ENCODE results near the gene POLDIP2. TPM values are rescaled to one million over a fixed set of nuclear protein-coding genes. Genes with fewer than 3 reads are reported as not detected.

The POLDIP2 gene
- total RNA-seq, 1 donor from 2014 or later = 70.4 TPM

DNA sequence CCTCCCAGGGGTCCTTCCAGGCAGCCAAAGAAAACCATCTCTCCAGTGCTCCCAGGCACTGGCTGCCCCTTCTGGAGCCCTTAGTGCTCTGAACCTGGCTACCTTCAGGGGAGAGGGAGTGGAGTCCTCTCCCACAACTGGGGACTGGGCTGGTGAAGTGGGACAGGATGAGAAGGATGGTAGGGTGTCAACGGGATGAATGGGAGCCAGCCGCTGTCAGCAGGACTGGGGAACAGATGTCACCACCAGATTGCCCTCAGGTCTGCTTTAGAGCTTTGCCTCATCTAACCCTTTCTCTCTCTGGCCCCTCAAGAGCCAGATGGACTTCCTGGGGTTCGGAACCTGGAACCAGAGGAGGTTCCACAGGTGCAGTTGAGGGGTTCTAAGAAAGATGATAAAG, 8.2 kb upstream of the POLDIP2 start:
- DNase-seq (ENCODE audit: low spot score) = peak; percentile 44
- Mint-ChIP-seq H3K27me3 (ENCODE audit: low read depth) (no peaks in the 10 kb centered on the region), H3K27ac (ENCODE audit: unreplicated experiment) (no peak overlapping the region), H3K36me3 (ENCODE audit: low read depth) (peaks cover 6% of the 10 kb centered on the region), H3K4me3 (ENCODE audit: unreplicated experiment) (no peak overlapping the region), H3K9me3 (ENCODE audit: low read depth) (no peaks in the 10 kb centered on the region), H3K4me1 (ENCODE audit: low read depth) (peaks cover 8% of the 10 kb centered on the region)
- TF ChIP-seq, protein P1, sequence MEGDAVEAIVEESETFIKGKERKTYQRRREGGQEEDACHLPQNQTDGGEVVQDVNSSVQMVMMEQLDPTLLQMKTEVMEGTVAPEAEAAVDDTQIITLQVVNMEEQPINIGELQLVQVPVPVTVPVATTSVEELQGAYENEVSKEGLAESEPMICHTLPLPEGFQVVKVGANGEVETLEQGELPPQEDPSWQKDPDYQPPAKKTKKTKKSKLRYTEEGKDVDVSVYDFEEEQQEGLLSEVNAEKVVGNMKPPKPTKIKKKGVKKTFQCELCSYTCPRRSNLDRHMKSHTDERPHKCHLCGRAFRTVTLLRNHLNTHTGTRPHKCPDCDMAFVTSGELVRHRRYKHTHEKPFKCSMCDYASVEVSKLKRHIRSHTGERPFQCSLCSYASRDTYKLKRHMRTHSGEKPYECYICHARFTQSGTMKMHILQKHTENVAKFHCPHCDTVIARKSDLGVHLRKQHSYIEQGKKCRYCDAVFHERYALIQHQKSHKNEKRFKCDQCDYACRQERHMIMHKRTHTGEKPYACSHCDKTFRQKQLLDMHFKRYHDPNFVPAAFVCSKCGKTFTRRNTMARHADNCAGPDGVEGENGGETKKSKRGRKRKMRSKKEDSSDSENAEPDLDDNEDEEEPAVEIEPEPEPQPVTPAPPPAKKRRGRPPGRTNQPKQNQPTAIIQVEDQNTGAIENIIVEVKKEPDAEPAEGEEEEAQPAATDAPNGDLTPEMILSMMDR (IDR thresholded peaks at IDR 0.05) = no peak

DNA sequence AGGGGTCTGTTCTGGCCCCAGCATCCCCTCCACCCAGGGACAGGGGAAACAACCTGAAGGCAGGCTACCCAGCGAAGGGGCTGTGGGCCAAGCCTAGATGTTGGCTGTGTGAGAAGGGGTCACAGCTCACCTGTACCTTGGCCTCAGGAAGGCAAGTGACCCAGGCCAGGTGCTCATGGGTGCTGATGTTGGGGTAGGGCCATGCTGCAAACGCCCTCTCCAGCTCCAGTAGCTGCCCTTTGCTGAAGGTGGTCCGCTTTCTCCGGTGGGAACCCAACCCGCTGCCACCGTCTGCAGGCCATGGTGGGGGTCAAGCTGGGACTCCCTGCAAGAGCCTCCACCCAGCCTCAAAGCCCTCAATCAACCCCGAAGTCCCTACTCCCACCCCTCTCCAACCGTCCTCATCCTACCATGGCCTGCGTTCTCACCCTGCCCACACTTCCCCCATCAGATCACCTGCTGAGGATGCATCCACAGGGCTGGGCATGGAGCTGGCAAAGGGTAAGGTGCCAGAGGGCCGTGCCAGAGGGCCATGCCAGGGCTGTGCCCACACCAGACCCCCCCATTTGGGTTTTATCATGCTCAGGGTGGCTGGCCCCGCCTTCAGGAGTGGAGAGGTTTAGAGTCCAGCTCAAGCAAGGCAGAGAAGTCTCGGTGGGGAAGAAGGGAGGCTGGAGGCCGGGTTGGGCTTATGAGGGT, 7.5 kb upstream of the POLDIP2 start, which contains the start of gene SEBOX:
Gene SEBOX, minus strand, starts transcription at position 535 of the 699 bp plus-strand sequence. Its CDS starts 48 bp downstream, at position 487.
- Mint-ChIP-seq H3K4me1 (ENCODE audit: low read depth) (peaks cover 1% of the 10 kb centered on the region), H3K27me3 (ENCODE audit: low read depth) (no peaks in the 10 kb centered on the region), H3K9me3 (ENCODE audit: low read depth) (no peaks in the 10 kb centered on the region), H3K4me3 (ENCODE audit: unreplicated experiment) (no peak within 1 kb of the TSS), H3K36me3 (ENCODE audit: low read depth) (peaks cover 9% of the 10 kb centered on the region), H3K27ac (ENCODE audit: unreplicated experiment) (no peak within 1 kb of the TSS)
- TF ChIP-seq, protein P1 (IDR thresholded peaks at IDR 0.05) = no peak
- DNase-seq (ENCODE audit: low spot score) = peak; percentile 74

DNA sequence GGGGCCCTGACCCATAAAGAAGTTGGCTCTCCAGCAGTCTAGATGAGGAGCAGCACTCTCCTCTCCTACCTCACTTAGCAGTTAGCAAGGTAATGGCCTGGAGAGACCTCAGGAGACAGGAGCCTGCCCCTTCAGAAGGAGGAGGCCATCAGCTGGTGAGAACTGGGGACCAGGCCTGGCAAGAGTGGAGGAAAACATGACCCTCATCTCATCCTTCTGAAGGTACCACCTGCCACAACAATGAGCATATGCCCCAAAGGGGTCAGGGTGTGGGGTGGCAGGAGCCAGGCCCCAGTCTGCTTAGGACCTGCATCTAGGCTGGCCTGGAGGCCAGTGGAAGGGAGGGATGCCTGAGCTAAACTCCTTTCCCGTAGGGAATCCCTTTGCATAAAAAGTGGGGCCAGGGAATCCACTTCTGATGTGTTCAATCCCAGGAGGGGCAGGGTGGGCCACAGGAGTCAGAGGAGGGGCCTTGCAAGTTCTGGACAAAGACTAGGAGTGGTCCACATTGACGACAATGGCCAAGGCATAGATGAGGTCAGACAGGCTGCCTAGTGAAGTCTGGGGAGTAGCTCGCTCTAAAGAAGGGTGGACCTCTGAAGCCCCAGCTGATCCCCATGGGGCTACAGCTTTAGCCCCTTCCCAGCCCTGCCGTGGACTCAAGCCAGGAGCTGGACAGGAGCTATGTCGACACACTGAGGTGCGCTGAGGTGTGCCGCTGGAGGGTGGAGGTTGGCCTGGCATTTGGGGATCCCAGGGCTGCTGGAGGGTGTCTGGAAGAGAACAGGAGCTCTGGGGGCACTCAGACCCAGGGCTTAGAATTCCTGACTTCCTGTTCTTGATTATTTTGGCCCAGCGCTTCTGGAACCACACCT, 6.7 kb upstream of the POLDIP2 start:
- H3K9me3 Mint-ChIP-seq (ENCODE audit: low read depth) = no peaks in the 10 kb centered on the region
- H3K4me3 Mint-ChIP-seq (ENCODE audit: unreplicated experiment) = no peak overlapping the region
- peaks cover 9% of the 10 kb centered on the region for H3K36me3 Mint-ChIP-seq (ENCODE audit: low read depth)
- peak; percentile 72 for DNase-seq (ENCODE audit: low spot score)
- no peaks in the 10 kb centered on the region for H3K27me3 Mint-ChIP-seq (ENCODE audit: low read depth)
- H3K27ac Mint-ChIP-seq (ENCODE audit: unreplicated experiment) = no peak overlapping the region
- no peaks in the 10 kb centered on the region for H3K4me1 Mint-ChIP-seq (ENCODE audit: low read depth)
- TF ChIP-seq, protein P1 (IDR thresholded peaks at IDR 0.05) = no peak

DNA sequence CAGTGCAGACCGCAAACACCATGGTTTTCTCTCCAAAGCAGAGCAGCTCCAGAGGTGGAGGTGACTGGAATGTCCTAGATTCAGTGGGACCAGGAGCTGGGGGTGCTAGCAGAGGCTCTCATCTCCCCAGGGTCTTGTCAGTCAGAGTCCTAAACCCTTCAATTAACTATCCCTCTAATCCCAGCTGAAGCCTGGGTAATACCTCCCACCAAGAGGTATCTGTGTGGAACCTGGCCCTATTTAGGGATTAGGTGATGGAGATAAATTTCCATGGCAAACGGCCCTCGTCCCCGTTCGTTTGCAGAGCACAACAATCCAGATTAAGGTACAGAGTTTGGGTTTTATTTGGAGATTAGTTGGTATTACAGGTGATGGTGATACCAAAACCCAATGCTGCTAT, 5.9 kb upstream of the POLDIP2 start:
- Mint-ChIP-seq H3K27me3 (ENCODE audit: low read depth) (no peaks in the 10 kb centered on the region), H3K27ac (ENCODE audit: unreplicated experiment) (no peak overlapping the region), H3K4me1 (ENCODE audit: low read depth) (peaks cover 4% of the 10 kb centered on the region), H3K36me3 (ENCODE audit: low read depth) (peaks cover 9% of the 10 kb centered on the region), H3K4me3 (ENCODE audit: unreplicated experiment) (no peak overlapping the region), H3K9me3 (ENCODE audit: low read depth) (no peaks in the 10 kb centered on the region)
- no peak for DNase-seq (ENCODE audit: low spot score)
- TF ChIP-seq, protein P1 (IDR thresholded peaks at IDR 0.05) = no peak

DNA sequence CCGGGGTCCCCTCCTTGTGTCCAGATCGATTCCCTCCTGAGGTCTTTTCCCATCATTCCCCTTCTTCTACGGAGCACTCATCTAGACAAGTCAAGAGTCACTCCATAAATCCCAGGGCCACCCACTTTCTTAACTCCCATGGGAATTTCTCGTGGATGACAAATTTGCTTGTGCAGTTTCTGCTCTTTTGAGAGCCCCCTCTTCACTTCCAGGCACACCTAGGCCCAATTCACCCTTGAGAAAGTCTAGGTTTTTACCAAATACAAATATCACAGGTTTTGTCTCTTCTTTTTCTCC, 522 bp upstream of the POLDIP2 start:
- DNase-seq (ENCODE audit: low spot score) = no peak
- peaks cover 24% of the 10 kb centered on the region for H3K4me1 Mint-ChIP-seq (ENCODE audit: low read depth)
- H3K9me3 Mint-ChIP-seq (ENCODE audit: low read depth) = no peaks in the 10 kb centered on the region
- TF ChIP-seq, protein P1 (IDR thresholded peaks at IDR 0.05) = no peak
- peak overlapping the region; percentile 91 for H3K27ac Mint-ChIP-seq (ENCODE audit: unreplicated experiment)
- H3K4me3 Mint-ChIP-seq (ENCODE audit: unreplicated experiment) = peak overlapping the region; percentile 92
- no peaks in the 10 kb centered on the region for H3K27me3 Mint-ChIP-seq (ENCODE audit: low read depth)
- H3K36me3 Mint-ChIP-seq (ENCODE audit: low read depth) = peaks cover 17% of the 10 kb centered on the region
